Diencephalon (tissue), 1 donor: ENCODE results near the gene PAX4. TPM values are rescaled to one million over a fixed set of nuclear protein-coding genes. Genes with fewer than 3 reads are reported as not detected.

ENCODE experiments used
- total RNA-seq: library from RNA; depleted of rRNA; stranded (reverse); fragments of >200 nt; gene quantifications from one replicate; pipeline ENCODE4 v1.2.3, GENCODE V29; 2014

The PAX4 gene
- total RNA-seq: not detected

GRCh38 chr7:127618042-127618441 lies at the start of gene PAX4:
TSS of gene PAX4 (minus strand) at chr7:127618142. CDS start at chr7:127615928, 2,214 bp downstream.

GRCh38 chr7:127651556-127652332 lies 33.8 kb upstream of the PAX4 start, which contains the start of gene SND1:
TSS of gene SND1 (plus strand) at chr7:127652194. CDS start at chr7:127652374, 180 bp downstream.

GRCh38 chr7:127588019-127588696 lies 29.8 kb downstream of the PAX4 start, which contains the start of gene ARF5:
TSS of gene ARF5 (plus strand) at chr7:127588411. CDS start at chr7:127588499, 88 bp downstream.

GRCh38 chr7:127585044-127585953 lies 32.6 kb downstream of the PAX4 start, which contains the start of gene GCC1:
TSS of gene GCC1 (minus strand) at chr7:127585596. CDS start at chr7:127585182, 414 bp downstream.

Other genes starting within 250 kb of the PAX4 start
- gene ZNF800, start 225.4 kb downstream of the PAX4 start, total RNA-seq: 33.9 TPM
- 13.6 TPM for gene GCC1, start 32.5 kb downstream of the PAX4 start, total RNA-seq
- gene ARF5, start 29.7 kb downstream of the PAX4 start, total RNA-seq: 110 TPM
- gene FSCN3, start 24.4 kb downstream of the PAX4 start, total RNA-seq: 1.6 TPM
- gene SND1, start 34.1 kb upstream of the PAX4 start, total RNA-seq: 72.7 TPM